Measurements from ENCODE around the gene TTBK2. TPM values are rescaled to one million over a fixed set of nuclear protein-coding genes. Genes with fewer than 3 reads are reported as not detected.

The TTBK2 gene
- total and polyA plus RNA-seq, 9 donors: 5.2 to 28.7 (median 20.2) TPM

DNA sequence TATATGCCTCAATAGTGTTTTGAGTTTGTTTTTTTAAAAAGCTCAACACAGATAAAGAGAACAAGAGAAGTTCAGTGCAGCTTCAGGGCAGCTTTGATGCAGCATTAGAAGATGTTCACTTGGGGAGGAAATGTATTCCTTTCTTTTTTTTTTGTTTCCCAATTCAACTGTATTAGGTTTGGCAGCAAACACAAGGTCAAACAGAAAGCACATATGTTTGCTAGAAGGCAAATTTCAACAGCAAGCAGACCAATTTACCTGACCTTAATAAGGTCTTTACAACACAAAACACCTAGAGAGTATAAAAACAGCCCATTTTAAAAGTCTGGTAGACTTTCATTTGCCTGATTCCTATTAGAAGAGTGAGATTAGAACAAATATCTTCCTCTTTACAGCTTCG is 176.4 kb downstream of the TTBK2 start:
- WGBS, 3 donors: 52 to 81% (median 72%) methylated on average over 1 of the region's 1 CpG
- Histone ChIP-seq H3K27me3 (no peaks in the 10 kb centered on the region), H3K27ac (no peak overlapping the region), H3K4me1 (ENCODE audit: insufficient read depth) (no peaks in the 10 kb centered on the region), H3K36me3 (no peaks in the 10 kb centered on the region), H3K4me3 (no peak overlapping the region), H3K9me3 (no peaks in the 10 kb centered on the region)
- TF ChIP-seq EP300 (IDR thresholded peaks at IDR 0.05): no peak
- no peak for TF ChIP-seq POLR2A (IDR thresholded peaks at IDR 0.05)
- TF ChIP-seq, protein P1, sequence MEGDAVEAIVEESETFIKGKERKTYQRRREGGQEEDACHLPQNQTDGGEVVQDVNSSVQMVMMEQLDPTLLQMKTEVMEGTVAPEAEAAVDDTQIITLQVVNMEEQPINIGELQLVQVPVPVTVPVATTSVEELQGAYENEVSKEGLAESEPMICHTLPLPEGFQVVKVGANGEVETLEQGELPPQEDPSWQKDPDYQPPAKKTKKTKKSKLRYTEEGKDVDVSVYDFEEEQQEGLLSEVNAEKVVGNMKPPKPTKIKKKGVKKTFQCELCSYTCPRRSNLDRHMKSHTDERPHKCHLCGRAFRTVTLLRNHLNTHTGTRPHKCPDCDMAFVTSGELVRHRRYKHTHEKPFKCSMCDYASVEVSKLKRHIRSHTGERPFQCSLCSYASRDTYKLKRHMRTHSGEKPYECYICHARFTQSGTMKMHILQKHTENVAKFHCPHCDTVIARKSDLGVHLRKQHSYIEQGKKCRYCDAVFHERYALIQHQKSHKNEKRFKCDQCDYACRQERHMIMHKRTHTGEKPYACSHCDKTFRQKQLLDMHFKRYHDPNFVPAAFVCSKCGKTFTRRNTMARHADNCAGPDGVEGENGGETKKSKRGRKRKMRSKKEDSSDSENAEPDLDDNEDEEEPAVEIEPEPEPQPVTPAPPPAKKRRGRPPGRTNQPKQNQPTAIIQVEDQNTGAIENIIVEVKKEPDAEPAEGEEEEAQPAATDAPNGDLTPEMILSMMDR (IDR thresholded peaks at IDR 0.05): no peak
- DNase-seq: no peak
- intact Hi-C loops (cut with DNase I): loop anchor here in 1 of 4 donors (2.0 kb wide), 1 partner anchor 43 kb away; no protein-coding TSS in a partner anchor

DNA sequence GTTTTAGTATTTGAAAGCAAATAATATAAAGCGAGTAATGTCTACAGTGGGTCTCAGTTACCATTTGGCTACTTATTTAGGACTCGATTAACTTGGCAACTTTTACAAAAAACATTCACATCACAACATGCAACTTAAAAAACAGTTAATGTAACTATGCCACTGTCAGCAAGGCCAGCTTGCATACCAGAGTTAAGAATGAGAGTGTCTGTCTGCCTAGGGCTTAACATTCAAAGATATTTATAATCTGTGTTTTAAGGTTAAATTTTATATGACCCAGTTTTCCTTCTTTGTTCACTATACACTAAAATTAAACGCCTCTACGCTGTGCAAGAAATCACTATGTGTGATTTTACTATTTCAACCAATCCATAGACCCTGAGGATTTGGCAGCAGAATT is 178.4 kb downstream of the TTBK2 start:
- H3K27ac ChIP-seq: no peak overlapping the region
- H3K36me3 ChIP-seq: no peaks in the 10 kb centered on the region
- no peaks in the 10 kb centered on the region for H3K27me3 ChIP-seq
- intact Hi-C loops (cut with DNase I): no loop called here
- no peaks in the 10 kb centered on the region for H3K4me1 ChIP-seq (ENCODE audit: insufficient read depth)
- no peaks in the 10 kb centered on the region for H3K9me3 ChIP-seq
- TF ChIP-seq EP300 (IDR thresholded peaks at IDR 0.05) (no peak), POLR2A (IDR thresholded peaks at IDR 0.05) (no peak)
- TF ChIP-seq, protein P1 (IDR thresholded peaks at IDR 0.05): no peak
- WGBS, 3 donors: 58 to 67% (median 66%) methylated on average over 4 of the region's 4 CpGs
- no peak for DNase-seq
- no peak overlapping the region for H3K4me3 ChIP-seq

DNA sequence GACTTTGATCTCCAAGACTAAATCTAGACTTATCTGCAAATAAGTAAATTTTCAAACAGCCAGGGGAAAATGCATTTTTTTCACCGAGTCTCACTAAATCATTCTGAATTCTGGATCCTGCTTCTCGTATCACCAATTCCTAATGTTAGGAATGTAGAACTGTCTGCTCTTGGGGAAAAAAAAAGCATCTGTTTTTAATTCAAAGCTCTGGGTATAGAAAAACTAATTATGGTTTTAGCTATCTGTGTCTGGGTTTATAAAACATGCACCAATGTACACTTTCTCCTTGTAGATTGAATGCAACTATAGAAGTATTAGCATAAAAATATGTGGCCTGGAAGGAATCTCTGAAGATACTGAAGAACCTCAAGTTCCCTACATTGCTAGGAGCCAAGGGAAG is 178.9 kb downstream of the TTBK2 start:
- Histone ChIP-seq H3K36me3 (no peaks in the 10 kb centered on the region), H3K27me3 (no peaks in the 10 kb centered on the region), H3K4me1 (ENCODE audit: insufficient read depth) (no peaks in the 10 kb centered on the region), H3K4me3 (no peak overlapping the region), H3K27ac (no peak overlapping the region), H3K9me3 (no peaks in the 10 kb centered on the region)
- intact Hi-C loops (cut with DNase I): no loop called here
- WGBS, 3 donors: 31 to 52% (median 47%) methylated on average over 2 of the region's 2 CpGs
- TF ChIP-seq EP300 (IDR thresholded peaks at IDR 0.05) (no peak), POLR2A (IDR thresholded peaks at IDR 0.05) (no peak)
- TF ChIP-seq, protein P1 (IDR thresholded peaks at IDR 0.05): no peak
- no peak for DNase-seq

DNA sequence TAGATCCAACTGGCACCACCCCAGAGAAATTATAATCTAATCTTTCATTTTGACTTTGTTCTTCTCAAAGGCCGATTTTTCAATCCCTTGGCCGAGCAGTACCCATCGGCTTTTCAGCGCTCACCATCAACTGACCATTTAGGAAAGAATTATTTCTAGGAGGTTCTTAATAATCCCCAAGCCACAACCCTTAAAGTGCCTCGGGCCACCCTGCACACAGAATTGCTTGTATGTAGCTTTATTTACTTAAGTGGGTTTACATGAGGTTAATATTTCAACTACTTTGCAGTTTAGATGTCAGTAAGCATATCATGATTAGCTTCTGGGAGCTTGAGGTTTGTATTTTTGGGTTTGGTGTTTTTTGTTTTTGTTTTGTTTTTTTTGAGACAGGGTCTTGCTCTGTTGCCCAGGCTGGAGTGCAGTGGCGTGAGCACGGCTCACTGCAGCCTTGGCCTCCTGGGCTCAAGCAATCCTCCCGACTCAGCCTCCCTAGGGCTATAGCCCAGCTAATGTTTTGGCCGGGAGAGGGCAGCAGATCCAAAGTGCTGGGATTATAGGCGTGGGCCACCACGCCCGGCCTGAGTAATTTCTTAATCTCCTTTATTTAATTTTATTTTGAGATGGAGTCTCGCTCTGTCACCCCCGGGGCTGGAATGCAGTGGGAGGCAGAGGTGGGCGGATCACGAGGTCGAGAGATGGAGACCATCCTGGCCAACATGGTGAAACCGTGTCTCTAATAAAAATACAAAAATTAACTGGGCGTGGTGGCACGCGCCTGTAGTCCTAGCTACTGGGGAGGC is 182.8 kb downstream of the TTBK2 start:
- Histone ChIP-seq H3K4me1 (ENCODE audit: insufficient read depth) (peaks cover 2% of the 10 kb centered on the region), H3K4me3 (peak overlapping the region; percentile 75), H3K27ac (peak overlapping the region; percentile 78 to 93), H3K36me3 (no peaks in the 10 kb centered on the region), H3K9me3 (no peaks in the 10 kb centered on the region), H3K27me3 (no peaks in the 10 kb centered on the region)
- peak in 1 of 5 donors; percentile 44 for DNase-seq
- WGBS, 3 donors: 69 to 72% (median 70%) methylated on average over 21 of the region's 21 CpGs
- intact Hi-C loops (cut with DNase I): loop anchor here in 2 of 4 donors (10.0 kb wide), 1 partner anchor 187 kb away; the partner anchor contains the start of gene TTBK2 (in 2 of the 2)
- TF ChIP-seq POLR2A (IDR thresholded peaks at IDR 0.05): no peak
- no peak for TF ChIP-seq EP300 (IDR thresholded peaks at IDR 0.05)
- TF ChIP-seq, protein P1 (IDR thresholded peaks at IDR 0.05): no peak
